Ammon's horn (tissue), 1 donor: Measurements from ENCODE around the gene KCNK17.

Experiments
- DNase-seq: peaks from one replicate; pipeline ENCODE4 v3.0.0-alpha.2; 2016; ENCODE audit warnings: low spot score

KCNK17 gene

GRCh38 chr6:39268721-39269120, 45.5 kb downstream of the KCNK17 start:
- no peak for DNase-seq

GRCh38 chr6:39268171-39268570, 46.0 kb downstream of the KCNK17 start:
- DNase-seq = no peak

DNA sequence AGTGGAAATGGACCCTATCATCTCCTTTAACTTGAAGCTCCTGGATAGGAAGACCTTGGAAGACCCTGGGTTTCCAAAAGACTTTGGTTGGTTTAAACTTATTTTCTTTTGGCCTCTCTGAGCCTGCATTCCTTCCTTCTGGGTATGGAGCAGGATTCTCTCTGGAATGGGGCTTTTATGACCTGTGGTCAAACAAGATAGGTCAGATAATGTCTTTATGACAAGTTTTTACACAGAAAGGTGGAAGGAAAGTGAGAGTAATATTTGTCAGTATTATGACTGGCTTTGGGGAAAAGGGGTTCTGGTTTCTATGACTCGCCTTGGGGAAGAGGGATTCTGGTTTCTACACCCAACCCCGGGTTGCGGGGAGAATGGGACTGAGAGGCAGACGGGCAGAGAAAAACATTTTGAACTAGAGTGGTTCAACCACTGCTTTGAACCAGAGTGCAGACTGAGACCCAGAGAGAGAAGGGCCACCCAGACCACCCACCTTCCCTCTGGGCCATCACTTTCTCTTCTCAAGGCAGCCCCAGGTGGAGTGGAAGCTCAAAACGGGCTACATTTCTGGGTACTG, 47.4 kb downstream of the KCNK17 start:
- no peak for DNase-seq

DNA sequence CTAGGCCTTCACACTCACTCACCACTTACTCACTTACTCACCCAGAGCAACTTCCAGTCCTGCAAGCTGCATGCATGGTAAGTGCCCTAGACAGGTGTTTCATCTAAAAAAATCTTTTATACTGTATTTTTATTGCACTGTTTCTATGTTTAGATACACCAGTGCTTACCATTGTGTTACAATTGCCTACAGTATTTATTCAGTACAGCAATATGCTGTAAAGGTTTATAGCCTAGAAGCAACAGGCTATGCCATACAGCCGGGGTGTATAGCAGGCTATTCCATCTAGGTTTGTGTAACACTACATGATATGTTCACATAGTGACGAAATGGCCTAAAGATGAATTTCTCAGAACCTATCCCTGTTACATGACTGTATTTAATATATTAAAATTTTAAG, 47.8 kb downstream of the KCNK17 start:
- no peak for DNase-seq

- DNase-seq = no peak
These were observed 50.7 kb downstream of the KCNK17 start for GRCh38 chr6:39263303-39264037.

- DNase-seq = no peak
These were observed 52.5 kb downstream of the KCNK17 start for GRCh38 chr6:39261751-39262150.

DNA sequence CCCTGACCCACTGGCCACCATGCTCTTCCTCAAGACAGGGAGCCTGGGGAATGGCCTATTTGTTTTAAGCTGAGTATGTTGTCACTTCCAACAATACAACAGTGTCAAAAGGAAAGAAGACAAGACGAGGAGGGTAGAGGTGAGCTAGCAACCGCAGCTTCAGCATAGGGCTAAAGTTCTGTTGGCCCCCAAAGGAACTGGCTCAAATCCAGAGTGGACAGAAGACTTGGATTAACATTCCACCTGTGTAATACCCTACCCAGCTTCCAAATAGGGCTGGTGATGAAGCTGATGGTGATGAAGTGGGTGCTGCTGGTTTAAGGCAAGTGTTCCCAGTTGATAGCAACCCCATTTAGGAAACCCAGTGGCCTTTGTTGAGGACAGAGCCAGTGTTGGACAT, 53.3 kb downstream of the KCNK17 start:
- DNase-seq = no peak

DNA sequence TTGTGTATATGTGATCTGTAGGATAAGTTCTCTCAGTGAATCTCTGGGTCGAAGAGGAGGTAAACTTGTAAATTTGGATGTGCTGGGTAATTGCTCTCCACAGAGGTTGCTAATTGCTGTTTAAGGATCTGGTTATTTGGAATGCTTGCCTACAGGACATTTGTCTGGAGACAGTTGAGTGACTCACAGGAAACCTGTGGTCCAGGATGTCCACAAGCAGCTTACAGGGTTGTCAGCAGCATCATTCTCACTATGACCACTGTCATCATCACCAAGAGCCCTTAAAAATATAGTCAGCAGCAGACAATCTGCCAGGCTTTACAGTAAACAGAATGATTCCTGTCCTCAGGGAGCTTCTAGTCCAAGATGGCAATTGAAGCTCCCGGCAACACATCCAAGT, 53.8 kb downstream of the KCNK17 start:
- no peak for DNase-seq

DNA sequence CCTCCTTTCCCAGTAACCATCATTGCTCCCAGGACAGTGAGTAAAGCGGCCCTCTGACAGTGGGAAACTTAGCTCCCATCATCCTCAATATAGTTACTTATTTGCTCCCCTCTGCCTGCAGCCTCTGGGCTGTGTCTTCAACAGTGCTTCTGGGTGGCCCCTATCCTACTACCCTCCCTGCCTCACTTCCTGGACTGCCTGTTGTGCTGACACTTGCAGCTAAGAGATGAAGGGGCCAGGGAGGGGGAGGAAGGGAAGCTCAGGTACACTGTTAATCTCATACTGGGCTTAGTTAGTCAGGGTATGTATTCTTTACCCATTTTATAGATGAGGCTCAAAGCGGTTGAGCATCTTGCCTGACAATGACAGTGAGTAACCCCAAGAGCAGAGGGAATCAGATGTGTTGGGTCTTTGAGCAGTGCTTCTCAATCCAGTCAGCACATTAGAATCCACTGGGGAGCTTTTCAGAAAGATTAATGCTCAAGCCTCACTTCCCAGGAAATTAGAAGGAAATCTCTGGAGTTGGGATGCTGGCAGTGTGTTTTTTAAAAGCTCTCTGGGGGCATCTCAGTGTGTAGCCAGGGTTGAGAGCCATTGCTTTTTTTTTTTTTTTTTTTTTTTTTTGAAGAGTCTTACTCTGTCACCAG, 57.8 kb downstream of the KCNK17 start:
- no peak for DNase-seq

- no peak for DNase-seq
These were observed 59.2 kb downstream of the KCNK17 start for GRCh38 chr6:39254999-39255535.

DNA sequence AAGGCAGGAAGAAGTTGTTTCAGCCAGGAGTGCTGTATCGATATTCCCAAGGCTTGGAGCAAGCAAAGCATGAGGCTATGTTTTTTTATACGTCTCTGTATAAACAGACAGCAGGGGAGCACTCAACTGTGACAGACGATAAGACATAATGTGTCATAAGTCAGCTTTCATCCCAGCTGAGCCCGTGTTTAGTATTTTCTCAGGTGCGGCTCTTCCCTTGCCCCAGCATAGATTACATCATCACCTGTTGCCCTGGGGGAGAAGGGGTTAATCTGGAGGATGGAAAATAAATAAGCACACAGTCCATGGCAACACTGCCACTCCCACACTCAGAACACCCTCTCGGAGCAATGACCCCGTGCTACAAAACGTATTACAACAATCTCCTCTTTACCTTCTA, 62.8 kb downstream of the KCNK17 start:
- no peak for DNase-seq

DNA sequence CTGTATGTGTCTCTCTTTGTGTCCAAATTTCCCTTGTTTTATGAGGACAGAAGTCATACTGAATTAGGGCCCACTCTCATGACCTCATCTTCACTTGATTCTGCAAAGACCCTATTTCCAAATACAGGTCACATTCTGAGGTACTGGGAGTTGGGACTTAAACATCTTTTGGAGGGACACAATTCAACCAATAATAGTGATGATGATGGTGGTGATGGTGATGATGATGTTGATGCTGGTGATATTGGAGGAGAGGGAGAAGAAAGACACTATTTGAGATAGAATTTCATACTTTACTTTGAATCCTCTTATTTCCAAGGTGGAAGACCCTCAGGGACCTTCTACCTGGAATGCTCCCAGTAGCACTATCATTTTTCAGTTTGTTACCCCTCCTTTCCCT, 63.7 kb downstream of the KCNK17 start:
- no peak for DNase-seq

- DNase-seq = no peak
These were observed 64.9 kb downstream of the KCNK17 start for GRCh38 chr6:39249278-39249677.
